HG03175 (cell line): Measurements from ENCODE around the gene EXTL2.
A peak's percentile ranks its signal among the peaks of the same experiment; 100 is the strongest.
"Not testable (repeated sequence)": the region's sequence is repeated elsewhere in the genome, so short reads cannot be mapped to it uniquely, and the experiment has no call there.

Experiments used
- ATAC-seq: cut with Tn5 transposase; IDR thresholded peaks from one replicate; pipeline ENCODE4 v1.9.1; 2021; ENCODE audit warnings: mild to moderate bottlenecking, moderate library complexity; ENCODE audit not compliant: unreplicated experiment

Gene EXTL2

GRCh38 chr1:100861379-100861778 is 33.3 kb downstream of the EXTL2 start:
- ATAC-seq = no peak

- no peak for ATAC-seq
These were observed 34.1 kb downstream of the EXTL2 start for GRCh38 chr1:100860397-100860991.

- not testable (repeated sequence) for ATAC-seq
These were observed 39.5 kb downstream of the EXTL2 start for GRCh38 chr1:100855116-100855515.

- no peak for ATAC-seq
These were observed 41.7 kb downstream of the EXTL2 start for GRCh38 chr1:100852976-100853375.

GRCh38 chr1:100851726-100852125 is 42.9 kb downstream of the EXTL2 start:
- no peak for ATAC-seq

- no peak for ATAC-seq
These were observed 47.1 kb downstream of the EXTL2 start for GRCh38 chr1:100847361-100848082.

DNA sequence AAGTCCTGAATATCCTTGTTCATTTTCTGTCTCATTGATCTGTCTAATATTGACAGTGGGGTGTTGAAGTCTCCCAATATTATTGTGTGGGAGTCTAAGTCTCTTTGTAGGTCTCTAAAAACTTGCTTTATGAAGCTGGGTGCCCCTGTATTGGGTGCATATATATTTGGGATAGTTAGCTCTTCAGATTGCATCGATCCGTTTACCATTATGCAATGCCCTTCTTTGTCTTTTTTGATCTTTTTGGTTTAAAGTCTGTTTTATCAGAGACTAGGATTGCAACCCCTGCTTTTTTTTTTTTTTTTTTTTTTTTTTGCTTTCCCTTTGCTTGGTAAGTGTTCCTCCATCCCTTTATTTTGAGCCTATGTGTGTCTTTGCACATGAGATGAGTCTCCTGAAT is 51.5 kb downstream of the EXTL2 start:
- ATAC-seq = not testable (repeated sequence)

- no peak for ATAC-seq
These were observed 58.5 kb downstream of the EXTL2 start for GRCh38 chr1:100835866-100836842.

DNA sequence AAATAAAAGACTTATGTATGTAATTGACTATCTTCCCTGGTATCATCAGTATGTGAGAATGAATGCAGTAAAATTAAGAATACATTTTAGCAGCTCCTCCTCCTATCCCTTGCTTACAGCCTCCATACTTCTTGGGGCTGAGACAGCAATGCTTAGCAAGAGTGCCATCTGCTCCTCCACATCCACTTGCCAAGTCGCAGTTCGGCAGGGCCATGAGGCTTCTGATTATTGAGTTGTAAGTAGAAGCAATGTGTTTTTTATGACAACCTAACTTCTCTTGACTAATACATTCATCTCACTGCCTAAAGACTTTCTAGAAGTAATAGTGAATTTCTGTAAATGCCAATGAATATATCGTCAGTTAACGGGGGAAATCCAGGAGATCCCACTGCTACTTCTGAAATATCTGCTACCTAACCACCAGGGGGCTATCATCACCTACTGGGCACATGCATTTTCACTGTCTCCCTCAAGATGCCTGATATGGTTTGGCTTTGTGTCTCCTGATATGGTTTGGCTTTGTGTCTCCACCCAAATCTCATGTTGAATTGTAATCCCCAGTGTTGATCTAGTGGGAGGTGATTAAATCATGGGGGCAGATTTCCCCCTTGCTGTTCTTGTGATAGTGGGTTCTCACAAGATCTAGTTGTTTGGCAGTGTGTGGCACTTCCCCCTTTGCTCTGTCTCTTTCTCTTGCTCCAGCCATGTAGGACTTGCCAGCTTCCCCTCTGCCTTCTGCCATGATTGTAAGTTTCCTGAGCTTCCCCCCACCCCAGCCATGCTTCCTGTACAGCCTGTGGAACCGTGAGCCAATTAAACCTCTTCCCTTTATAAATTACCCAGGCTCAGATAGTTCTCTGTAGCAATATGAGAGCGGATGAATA is 59.6 kb downstream of the EXTL2 start:
- peak; percentile 51 for ATAC-seq

GRCh38 chr1:100832694-100833428 is 61.8 kb downstream of the EXTL2 start:
- ATAC-seq = no peak

DNA sequence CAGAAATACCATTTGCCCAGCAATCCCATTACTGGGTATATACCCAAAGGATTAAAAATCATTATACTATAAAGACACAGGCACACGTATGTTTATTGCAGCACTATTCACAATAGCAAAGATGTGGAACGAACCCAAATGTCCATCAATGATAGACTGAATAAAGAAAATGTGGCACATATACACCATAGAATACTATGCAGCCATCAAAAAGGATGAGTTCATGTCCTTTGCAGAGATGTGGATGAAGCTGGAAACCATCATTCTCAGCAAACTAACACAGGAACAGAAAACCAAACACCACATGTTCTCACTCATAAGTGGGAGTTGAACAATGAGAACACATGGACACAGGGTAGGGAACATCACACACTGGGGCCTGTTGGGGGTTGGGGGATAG is 69.0 kb downstream of the EXTL2 start:
- ATAC-seq = not testable (repeated sequence)
